DOHH2 (cell line): Measurements from ENCODE around the gene KBTBD12.

Experiments
- H3F3A ChIP-seq: fragments of 200-600 bp; sonication (generic), shearing (Covaris generic); 2 replicates; pipeline ENCODE4 v1.6.0; 2016; ENCODE audit warnings: antibody characterized with exemption, mild to moderate bottlenecking; ENCODE audit not compliant: control insufficient read depth, insufficient read depth
- H3K27ac ChIP-seq: fragments of 200-600 bp; sonication (generic); 2 replicates; pipeline ENCODE4 v1.5.1; 2014; ENCODE audit warnings: low read depth, mild to moderate bottlenecking, low read length, moderate library complexity
- H3K27me3 ChIP-seq: fragments of 200-600 bp; sonication (generic); 2 replicates; pipeline ENCODE4 v1.6.1; 2014; ENCODE audit warnings: mild to moderate bottlenecking, low read length, mixed read lengths; ENCODE audit not compliant: control insufficient read depth
- H3K36me3 ChIP-seq: fragments of 200-600 bp; sonication (generic); 2 replicates; pipeline ENCODE4 v1.6.1; 2014; ENCODE audit warnings: mild to moderate bottlenecking, low read length, moderate library complexity, mixed read lengths; ENCODE audit not compliant: control insufficient read depth
- H3K4me1 ChIP-seq: fragments of 200-600 bp; sonication (generic); 2 replicates; pipeline ENCODE4 v1.6.1; 2014; ENCODE audit warnings: mild to moderate bottlenecking, low read length, mixed read lengths; ENCODE audit not compliant: control insufficient read depth
- H3K4me2 ChIP-seq: fragments of 200-600 bp; sonication (generic); 2 replicates; pipeline ENCODE4 v1.6.0; 2014; ENCODE audit warnings: mild to moderate bottlenecking, low read length, moderate library complexity
- H3K4me3 ChIP-seq: fragments of 200-600 bp; sonication (generic); 2 replicates; pipeline ENCODE4 v1.5.1; 2014; ENCODE audit warnings: mild to moderate bottlenecking, low read length, mixed read lengths
- H3K79me2 ChIP-seq: fragments of 200-600 bp; sonication (generic); 2 replicates; pipeline ENCODE4 v1.6.1; 2014; ENCODE audit warnings: mild to moderate bottlenecking, low read length, mixed read lengths; ENCODE audit not compliant: control insufficient read depth
- H3K9me2 ChIP-seq: fragments of 200-600 bp; sonication (generic); replicated peaks from 2 replicates; pipeline ENCODE4 v1.6.1; 2014; ENCODE audit warnings: mild to moderate bottlenecking, low read length, mixed read lengths; ENCODE audit not compliant: control insufficient read depth
- H3K9me3 ChIP-seq: fragments of 200-600 bp; sonication (generic); 2 replicates; pipeline ENCODE4 v1.6.1; 2014; ENCODE audit warnings: antibody characterized with exemption, low read length, mixed read lengths; ENCODE audit not compliant: control insufficient read depth, insufficient read depth
- H4K20me1 ChIP-seq: fragments of 200-600 bp; sonication (generic); 2 replicates; pipeline ENCODE4 v1.6.0; 2014; ENCODE audit warnings: low read depth, mild to moderate bottlenecking, antibody characterized with exemption, low read length, moderate library complexity; ENCODE audit not compliant: control insufficient read depth, insufficient read depth
- CTCF ChIP-seq: fragments of 200-600 bp; sonication (generic); IDR thresholded peaks from one replicate; pipeline ENCODE4 v1.5.1; 2014; ENCODE audit warnings: antibody characterized with exemption, mild to moderate bottlenecking, low read depth, low read length; ENCODE audit not compliant: poor library complexity, severe bottlenecking
- EZH2phosphoT487 ChIP-seq: fragments of 200-600 bp; sonication (generic); IDR thresholded peaks from 2 replicates; pipeline ENCODE4 v1.6.1; 2017; ENCODE audit warnings: borderline replicate concordance, mild to moderate bottlenecking, antibody characterized with exemption, low read length, moderate library complexity, mixed read lengths

The KBTBD12 gene

GRCh38 chr3:127894481-127894880 lies 20.6 kb upstream of the KBTBD12 start:
- H3K27ac ChIP-seq: no peak overlapping the region
- no peaks in the 10 kb centered on the region for H3K4me1 ChIP-seq
- no peaks in the 10 kb centered on the region for H3K79me2 ChIP-seq
- H3K27me3 ChIP-seq: no peaks in the 10 kb centered on the region
- H3K4me3 ChIP-seq: no peak overlapping the region
- H4K20me1 ChIP-seq: no peaks in the 10 kb centered on the region
- no peaks in the 10 kb centered on the region; the same call in 1 of the 2 replicates for H3K9me3 ChIP-seq
- TF ChIP-seq CTCF: no peak
- no peak for TF ChIP-seq EZH2phosphoT487
- no peaks in the 10 kb centered on the region for H3F3A ChIP-seq
- H3K9me2 ChIP-seq: no peaks in the 10 kb centered on the region
- H3K4me2 ChIP-seq: no peak overlapping the region
- no peaks in the 10 kb centered on the region for H3K36me3 ChIP-seq

- Histone ChIP-seq H3K4me2 (no peak overlapping the region), H3K79me2 (no peaks in the 10 kb centered on the region), H3K9me3 (no peaks in the 10 kb centered on the region), H4K20me1 (no peaks in the 10 kb centered on the region), H3K36me3 (no peaks in the 10 kb centered on the region), H3F3A (no peaks in the 10 kb centered on the region), H3K4me3 (no peak overlapping the region), H3K27me3 (no peaks in the 10 kb centered on the region), H3K9me2 (no peaks in the 10 kb centered on the region), H3K27ac (no peak overlapping the region), H3K4me1 (0 out of 2 replicates have a peak, but pooled peaks cover 3% of the 10 kb centered on the region)
- no peak for TF ChIP-seq CTCF
- TF ChIP-seq EZH2phosphoT487: no peak
Observed at GRCh38 chr3:127899200-127899599, 15.8 kb upstream of the KBTBD12 start.

GRCh38 chr3:127899766-127900165 lies 15.3 kb upstream of the KBTBD12 start:
- no peaks in the 10 kb centered on the region for H4K20me1 ChIP-seq
- no peak overlapping the region for H3K4me2 ChIP-seq
- no peaks in the 10 kb centered on the region for H3K36me3 ChIP-seq
- no peaks in the 10 kb centered on the region for H3F3A ChIP-seq
- H3K27ac ChIP-seq: no peak overlapping the region
- H3K27me3 ChIP-seq: no peaks in the 10 kb centered on the region
- TF ChIP-seq EZH2phosphoT487 (no peak), CTCF (no peak)
- H3K4me1 ChIP-seq: 0 out of 2 replicates have a peak, but pooled peaks cover 3% of the 10 kb centered on the region
- H3K9me2 ChIP-seq: no peaks in the 10 kb centered on the region
- H3K79me2 ChIP-seq: no peaks in the 10 kb centered on the region
- H3K9me3 ChIP-seq: no peaks in the 10 kb centered on the region
- no peak overlapping the region for H3K4me3 ChIP-seq

GRCh38 chr3:127900536-127900935 lies 14.5 kb upstream of the KBTBD12 start:
- no peak overlapping the region for H3K27ac ChIP-seq
- H3K4me2 ChIP-seq: no peak overlapping the region
- no peaks in the 10 kb centered on the region for H3K9me2 ChIP-seq
- H4K20me1 ChIP-seq: no peaks in the 10 kb centered on the region
- no peaks in the 10 kb centered on the region for H3K79me2 ChIP-seq
- TF ChIP-seq EZH2phosphoT487: no peak
- TF ChIP-seq CTCF: no peak
- H3K36me3 ChIP-seq: no peaks in the 10 kb centered on the region
- H3K4me1 ChIP-seq: 0 out of 2 replicates have a peak, but pooled peaks cover 3% of the 10 kb centered on the region
- H3K4me3 ChIP-seq: no peak overlapping the region
- H3F3A ChIP-seq: no peaks in the 10 kb centered on the region
- no peaks in the 10 kb centered on the region for H3K27me3 ChIP-seq
- H3K9me3 ChIP-seq: no peaks in the 10 kb centered on the region
